GM19239 (cell line): ENCODE measurements around the gene SEC23A.
"Not testable (repeated sequence)": the region's sequence is repeated elsewhere in the genome, so short reads cannot be mapped to it uniquely, and the experiment has no call there.

ENCODE experiments used
- DNase-seq: peaks from one replicate; pipeline ENCODE4 v3.0.0; 2011; ENCODE audit warnings: low spot score; ENCODE audit not compliant: insufficient read length
- FAIRE-seq: peaks from 2 replicates; lab custom pipeline; 2011; peaks lifted over from hg19 to GRCh38; lab: Jason Lieb, UNC

SEC23A gene

DNA sequence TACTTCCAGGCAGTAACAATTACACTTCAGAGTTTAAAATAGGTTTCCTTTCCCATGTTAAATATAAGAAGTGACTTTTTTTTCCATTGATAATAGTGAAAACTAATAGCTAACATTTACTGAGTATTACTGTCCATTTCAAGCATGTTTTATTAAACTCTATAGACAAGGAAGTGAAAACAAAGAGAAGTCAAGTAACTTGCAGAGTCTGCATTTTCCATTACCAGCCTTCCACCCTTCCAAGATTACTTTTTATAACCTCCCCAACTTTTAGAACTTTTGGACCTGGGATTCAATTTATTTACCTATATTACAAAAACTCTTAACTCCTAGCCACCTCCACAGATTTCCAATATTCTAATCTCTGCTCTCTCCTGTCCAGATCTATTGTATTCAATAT lies 67.7 kb downstream of the SEC23A start:
- DNase-seq (no peak), FAIRE-seq (no peak)

DNA sequence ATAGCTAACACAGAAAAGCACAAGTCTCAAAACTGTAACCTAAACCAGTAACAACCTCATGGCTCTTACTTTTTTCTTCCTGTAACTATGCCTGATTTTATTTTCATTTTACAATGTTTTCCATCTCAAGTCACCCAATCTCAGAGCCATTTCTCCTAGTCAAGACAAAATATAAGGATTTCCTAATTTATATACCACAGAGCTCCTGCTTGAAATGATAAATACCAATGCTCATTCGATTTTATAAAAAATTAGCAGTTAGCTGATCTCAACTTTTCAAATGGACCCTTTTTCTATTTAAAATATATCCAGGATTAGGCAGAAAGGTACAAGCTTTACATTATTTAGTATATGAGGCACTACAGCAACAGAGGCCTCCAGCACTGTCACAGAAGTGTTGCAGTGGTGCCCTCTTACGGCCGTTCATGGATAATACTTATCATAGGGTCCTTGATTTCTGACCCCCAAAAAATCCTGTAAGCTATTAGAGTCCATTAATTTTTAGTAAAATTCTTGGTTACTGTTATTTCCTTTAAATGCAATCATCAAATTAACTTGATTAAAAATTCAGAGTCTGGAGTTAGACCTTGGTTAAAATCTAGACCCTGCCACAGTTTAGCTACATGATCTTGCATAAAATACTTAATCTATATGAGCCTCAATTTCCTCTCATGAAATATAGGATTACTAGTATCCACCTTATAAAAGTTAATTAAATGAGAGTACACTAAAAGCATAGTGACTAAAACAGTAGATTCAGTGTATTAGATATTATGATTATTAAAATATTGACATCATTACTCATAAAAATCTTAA lies 68.3 kb downstream of the SEC23A start:
- FAIRE-seq (no peak), DNase-seq (no peak)

DNA sequence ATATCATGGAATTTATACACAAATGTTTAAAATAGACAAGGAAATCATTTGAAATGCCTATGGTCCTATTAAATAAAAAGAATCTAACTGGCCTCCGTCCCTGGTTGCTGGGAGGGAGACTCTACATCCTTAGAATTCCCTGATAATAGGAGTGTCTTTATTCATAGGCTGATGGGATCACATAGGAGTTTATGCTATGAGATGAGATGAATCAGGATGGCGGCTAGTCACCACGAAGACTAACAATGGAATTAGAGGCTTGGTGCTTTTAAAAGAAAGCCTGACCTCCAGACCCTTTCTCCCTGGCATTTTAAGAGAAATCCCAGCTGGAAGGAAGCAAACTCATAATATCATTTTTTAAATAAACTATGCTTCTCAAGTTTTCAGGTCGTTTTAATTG lies 69.7 kb downstream of the SEC23A start:
- DNase-seq (no peak), FAIRE-seq (no peak)

DNA sequence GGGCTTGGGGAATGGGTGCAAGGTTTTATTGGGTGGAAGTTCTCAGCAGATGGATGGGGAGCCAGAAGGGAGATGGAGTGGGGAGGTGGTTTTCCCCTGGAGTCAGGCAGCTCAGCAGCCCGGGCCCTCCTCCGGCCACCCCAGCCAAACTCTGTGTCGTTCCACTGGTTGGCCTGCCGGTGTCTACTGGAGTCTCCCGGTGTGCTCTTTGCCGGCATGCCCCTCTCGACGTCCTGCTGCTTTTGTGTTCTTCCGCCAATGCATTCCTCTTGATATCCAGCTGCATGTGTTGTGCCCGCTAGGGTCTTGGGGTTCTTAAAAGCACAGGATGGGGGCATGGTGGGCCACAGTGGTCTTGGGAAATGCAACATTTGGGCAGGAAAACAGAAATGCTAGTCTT lies 72.8 kb downstream of the SEC23A start:
- DNase-seq = no peak
- FAIRE-seq = no peak

DNA sequence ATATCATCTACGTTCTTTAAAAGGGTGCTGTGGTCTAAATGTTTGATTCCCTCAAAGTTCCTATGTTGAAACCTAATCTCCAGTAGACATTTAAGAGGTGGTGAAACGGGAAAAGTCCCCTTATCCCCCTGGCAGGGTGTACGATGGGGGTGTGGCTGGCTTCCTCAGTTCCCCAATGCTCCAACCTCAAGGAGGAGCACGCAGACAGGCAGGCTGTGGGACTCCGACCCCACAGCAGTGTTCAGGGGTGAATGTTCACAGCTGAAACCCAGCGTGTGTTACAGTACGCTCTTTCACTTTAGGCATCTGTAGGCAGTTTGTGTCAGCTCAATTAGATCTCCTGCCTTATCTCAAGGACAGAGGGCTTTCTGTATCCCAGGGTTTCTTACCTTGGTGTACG lies 73.2 kb downstream of the SEC23A start:
- FAIRE-seq (no peak), DNase-seq (no peak)

DNA sequence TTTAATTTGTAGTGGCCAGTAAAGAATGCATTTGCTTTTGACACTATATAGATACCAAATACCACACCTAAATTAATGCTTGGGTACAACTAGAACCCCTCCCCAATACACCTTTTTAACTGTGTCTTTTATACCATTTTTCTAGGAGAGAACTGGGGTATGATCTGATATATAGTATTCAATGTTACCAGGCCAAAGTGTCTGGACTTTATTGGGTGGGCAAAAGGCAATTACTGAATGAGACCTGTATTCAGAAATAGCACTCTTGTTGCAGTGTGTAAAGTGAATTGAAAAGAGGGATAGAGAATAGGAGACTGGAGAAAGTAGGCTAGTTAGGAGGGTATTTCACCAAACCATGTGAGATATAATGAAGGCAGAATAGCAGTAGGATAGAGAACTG lies 74.4 kb downstream of the SEC23A start:
- FAIRE-seq = no peak
- no peak for DNase-seq

DNA sequence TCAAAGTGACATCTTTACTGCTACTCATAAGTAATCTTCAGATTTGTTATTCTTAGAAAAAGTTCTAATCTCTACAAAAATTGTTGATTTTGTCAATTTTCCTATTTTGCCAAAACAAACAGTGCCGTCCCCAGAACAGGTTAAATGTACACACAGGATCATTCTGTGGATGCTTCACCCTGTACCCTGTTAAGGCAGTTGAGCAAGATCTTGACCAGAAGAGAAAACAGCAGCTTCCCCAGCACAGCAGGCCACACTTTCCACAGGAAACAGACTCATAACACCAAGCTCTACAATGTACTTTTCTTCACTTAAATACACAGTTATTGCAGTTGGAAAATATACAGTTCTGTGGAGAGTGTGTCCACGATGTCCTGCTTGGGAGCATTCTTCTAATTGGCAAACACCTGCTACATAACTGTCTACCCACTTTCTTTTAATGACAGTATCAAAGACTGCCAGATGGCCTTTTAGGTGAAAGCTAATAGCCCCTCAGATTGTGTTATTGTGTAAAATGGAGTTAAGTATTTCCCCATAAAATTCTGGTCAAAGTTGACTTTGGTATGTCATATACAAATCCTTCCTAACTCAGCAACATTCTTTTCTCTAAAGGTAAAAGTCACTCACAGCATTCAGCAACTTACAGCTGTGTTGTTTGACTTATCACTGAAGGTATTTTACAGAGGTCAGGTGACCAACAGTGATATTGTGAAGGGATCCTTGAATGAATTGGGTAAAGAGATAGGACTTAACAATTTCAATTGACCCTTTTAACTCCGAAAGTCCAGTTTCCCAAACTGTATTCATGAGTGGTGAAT lies 77.0 kb downstream of the SEC23A start:
- FAIRE-seq (no peak), DNase-seq (no peak)

DNA sequence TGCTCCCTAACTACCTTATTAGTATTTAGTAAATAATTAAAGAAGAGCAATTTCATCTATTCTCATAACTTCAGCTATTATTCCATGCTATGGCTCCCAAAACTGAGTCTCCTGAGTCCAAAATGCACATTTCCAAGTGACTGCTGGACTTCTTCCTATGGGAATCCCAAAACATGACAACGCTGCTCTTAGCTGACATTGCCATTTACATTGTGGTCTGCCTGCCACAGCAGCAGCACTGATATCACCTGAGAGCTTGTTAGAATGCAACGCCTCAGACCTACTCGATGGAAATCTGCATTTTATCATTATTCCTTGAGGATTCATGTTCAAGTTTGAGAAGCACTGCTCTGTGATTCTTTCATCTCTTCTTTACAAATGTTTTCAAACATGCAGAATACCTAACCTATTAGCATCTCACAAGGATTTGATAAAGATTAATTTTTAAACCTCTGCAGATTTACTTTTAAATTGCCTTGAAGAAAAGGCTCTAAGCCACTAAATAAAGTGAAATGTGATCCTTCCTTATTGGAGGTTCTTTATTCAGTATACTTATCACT lies 77.7 kb downstream of the SEC23A start:
- DNase-seq (no peak), FAIRE-seq (no peak)

DNA sequence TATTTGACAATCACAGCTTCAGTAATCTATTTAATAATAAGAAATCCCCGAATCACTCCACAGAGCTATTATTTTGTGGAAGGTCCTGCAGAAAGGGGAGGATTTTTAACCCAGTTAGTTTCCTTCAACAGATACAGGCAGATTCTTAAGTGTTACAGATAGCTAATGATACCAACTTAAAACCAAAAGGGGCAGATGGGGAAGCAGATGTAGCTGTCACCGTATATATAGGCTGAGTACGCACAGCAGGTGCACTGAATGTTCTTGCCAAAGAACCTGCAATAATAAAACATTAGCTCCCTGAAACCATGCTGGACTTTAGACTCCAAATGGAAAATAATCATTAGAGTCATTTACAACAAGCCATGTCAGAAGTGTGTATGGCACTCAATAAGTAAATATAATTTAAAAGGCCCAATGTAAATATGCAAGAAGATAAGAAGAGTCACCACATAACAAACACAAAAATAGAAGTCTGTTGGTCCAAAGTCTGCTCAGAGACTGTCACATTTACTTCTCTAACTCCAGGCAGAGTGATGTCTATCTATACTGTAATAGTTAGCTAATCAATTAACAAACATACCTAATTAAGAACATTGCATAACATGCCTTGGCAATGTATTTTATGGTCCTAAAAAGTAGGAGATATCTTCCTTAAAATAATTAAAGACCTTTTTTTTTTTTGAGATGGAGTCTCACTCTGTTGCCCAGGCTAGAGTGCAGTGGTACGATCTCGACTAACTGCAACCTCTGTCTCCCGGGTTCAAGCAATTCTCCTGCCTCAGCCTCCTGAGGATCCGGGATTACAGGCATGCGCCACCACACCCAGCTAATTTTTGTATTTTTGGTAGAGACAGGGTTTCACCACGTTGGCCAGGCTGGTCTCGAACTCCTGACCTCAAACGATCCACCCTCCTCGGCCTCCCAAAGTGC lies 78.8 kb downstream of the SEC23A start:
- DNase-seq (no peak), FAIRE-seq (no peak)

DNA sequence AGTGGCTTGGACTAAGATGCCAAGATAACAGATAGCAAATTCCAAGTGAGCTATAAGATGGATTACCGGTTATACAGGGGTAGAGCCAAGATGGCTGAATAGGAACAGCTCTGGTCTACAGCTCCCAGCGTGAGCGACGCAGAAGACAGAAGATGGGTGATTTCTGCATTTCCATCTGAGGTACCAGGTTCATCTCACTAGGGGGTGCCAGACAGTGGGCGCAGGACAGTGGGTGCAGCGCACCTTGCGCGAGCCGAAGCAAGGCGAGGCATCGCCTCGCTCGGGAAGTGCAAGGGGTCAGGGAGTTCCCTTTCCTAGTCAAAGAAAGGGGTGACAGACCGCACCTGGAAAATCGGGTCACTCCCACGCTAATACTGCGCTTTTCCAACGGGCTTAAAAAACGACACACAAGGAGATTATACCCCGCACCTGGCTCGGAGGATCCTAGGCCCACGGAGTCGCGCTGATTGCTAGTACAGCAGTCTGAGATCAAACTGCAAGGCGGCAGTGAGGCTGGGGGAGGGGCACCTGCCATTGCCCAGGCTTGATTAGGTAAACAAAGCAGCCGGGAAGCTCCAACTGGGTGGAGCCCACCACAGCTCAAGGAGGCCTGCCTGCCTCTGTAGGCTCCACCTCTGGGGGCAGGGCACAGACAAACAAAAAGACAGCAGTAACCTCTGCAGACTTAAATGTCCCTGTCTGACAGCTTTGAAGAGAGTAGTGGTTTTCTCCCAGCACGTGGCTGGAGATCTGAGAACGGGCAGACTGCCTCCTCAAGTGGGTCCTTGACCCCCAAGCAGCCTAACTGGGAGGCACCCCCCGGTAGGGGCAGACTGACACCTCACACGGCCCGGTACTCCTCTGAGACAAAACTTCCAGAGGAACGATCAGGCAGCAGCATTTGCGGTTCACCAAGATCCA lies 85.7 kb downstream of the SEC23A start:
- not testable (repeated sequence) for FAIRE-seq, DNase-seq

DNA sequence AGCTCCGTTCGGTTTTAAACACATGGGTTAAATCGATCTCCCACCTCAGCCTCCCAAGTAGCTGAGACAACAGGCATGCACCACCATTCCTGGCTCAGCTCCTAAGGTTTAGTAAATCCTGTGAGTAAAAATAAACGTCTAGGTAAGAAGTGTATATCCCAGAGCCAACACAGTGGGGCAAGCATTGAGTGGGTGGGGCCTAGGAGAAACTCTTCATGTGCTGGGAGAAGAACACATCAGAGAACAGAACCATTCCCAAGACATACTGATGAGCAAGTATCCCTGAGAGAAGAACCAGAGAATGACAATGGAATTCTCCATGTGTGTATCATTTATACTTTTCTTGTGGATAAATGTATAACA lies 86.3 kb downstream of the SEC23A start:
- FAIRE-seq = no peak
- DNase-seq = no peak

DNA sequence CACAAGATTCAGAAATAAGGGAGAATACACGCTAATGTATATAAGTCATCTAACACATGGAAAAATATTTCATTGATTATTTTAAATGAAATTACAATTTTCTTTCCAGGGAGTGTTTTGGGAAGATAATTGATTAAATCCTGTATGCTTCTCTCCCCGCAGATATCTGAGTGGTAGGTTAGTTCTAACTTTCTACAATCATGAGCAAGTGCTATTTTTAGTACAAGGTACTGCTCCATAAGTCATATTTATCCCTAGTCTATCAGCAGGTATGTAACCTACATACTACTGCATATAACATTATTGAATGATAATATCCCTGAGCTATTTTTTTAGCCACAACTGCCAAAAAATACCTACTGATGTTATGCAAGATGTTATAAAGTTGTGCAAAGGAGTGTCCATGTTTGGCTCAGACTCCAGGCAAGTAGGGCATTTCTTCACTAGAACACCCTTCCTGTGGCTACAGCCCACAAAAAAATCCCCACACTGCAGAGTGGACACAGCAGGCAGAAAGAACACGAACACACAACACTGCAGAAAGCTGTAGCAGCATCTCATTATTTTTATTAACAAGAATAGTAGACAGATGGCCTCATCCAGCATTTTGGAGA lies 87.0 kb downstream of the SEC23A start:
- FAIRE-seq (no peak), DNase-seq (no peak)

DNA sequence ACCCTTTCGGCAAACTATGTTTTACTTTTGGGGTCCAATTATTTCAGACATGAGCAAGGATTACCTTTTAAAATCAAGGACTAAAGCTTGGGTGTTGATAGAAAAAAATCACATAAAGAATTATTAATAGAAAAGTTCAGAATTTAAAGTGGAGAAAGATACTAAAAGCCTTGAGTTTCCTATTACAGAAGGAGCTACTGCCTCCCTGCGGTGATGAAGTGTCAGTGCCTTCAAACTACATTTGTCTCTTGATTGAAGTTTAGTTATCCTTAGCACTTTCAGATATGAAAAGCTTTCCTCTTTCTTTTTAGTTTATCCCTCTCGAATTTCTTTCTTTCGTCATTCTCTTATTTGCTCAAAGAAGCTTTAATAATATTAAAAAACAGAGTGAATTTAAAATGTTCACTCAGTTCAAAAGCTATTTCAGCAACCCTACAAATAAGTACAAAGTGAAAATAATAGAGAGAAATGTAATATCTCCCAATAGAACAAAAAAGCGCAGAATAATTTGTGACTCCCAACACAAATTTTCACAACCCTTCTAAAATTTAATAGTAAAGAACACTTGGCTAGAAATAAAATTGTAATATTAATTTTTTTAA lies 87.6 kb downstream of the SEC23A start:
- FAIRE-seq (peak; percentile 63), DNase-seq (peak; percentile 37)

DNA sequence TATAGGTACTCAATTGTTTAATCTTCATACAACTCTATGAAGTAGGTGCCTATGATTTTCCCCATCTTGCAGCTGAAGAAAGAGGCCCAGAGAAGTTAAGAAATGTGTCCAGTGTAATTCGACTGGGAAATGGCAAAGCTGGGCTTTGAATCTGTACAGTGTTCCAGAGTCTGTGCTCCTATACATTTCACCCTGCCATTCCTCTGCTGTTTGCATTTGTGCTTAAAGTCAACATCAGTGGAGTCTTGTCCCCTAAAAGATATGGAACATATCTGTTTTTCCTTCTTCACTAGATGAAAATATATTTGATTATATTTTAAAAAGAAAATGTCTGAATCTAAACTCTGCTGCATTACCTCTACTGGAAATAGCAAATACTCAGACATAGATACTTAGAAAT lies 88.6 kb downstream of the SEC23A start:
- no peak for DNase-seq

DNA sequence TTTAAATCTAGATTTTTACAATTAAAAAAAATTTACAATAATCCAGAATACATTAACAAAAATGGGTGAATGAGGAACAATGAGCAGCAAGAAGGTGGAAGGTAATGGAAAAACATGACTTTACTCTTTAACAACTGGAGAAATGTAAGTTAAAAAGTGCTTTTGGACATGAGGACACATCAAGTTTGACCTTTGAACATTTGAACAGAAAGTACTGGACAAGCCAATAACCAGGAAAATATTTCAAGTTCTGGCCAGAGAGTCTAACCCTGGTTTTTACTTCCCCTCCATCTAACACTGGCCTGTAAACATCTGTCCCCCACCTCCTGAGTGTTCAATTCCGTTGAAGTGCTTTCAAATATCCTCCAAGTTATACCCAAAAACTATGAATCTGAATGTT lies 94.1 kb downstream of the SEC23A start:
- FAIRE-seq, DNase-seq: not testable (repeated sequence)

More for the DNA sequence above, 88.6 kb downstream of the SEC23A start:
- FAIRE-seq = no peak

DNA sequence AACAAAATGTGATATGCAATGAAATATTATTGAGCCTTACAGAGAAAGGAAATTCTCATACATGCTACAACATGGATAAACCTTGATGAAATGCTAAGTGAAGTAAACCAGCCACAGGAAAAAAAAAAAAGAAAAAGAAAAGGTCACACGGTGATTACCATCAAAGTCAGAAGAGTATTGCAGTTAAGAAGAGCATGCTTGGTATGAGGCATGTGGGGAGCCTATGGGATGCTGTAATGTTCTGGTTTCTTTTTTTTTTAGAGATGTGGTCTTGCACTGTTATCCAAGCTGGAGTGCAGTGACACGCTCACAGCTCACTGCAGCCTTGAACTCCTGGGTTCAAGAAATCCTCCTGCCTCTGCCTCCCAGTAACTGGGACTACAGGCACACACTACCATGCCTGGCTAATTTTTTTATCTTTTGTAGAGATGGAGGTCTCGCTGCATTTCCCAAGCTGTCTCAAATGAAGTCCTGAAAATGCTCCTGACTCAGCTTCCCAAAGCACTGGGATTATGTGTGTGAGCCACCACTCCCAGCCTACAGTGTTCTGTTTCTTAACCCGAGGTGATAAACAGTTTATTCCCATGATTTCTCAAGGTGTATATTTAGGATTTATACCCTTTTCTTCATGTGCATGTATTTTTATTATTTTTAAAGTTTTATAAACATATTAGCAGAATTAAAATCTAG lies 96.2 kb downstream of the SEC23A start:
- DNase-seq (no peak), FAIRE-seq (no peak)

DNA sequence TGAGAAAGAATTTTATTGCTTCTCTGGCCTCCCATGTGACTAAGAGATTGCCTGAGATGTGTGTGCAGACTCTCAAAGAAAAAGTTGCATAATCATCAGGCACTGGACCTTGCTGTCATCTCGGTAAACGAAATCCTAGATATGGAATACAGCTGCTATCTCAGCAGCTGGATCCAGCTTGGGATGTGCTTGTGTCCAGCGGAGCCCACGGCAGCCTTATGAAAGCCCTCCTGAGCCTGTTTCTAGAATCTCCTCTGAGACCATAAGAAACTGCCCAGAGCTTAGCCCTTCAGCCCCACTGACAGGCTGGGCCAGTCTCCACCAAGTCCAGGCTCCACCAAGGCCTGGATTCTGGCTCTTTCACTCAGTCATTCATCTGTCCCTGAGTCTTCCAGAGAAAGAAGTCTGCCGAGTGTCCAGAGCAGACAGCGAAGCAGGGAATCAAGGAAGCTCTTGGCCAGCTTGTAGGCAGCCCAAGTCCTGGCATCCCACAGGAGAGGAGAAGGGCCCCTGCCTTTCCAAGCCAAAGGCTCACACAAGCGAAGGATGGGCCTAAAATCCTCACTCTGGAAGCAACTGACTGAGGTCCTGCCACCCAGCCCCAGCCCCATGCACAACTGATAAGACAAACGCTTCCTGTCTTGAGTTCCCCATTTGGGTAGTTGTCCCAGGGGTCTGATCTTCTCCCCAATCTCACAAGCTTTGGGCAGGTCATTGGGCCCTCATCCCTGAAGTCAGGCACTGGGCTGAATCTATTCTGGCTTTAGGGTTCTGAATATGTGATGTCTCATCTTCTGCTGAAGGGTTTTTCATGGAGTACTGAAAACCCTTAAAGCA lies 97.8 kb downstream of the SEC23A start:
- DNase-seq = no peak
- FAIRE-seq = no peak
